Measurements from ENCODE around the gene CDKAL1. TPM values are rescaled to one million over a fixed set of nuclear protein-coding genes. Genes with fewer than 3 reads are reported as not detected.
A peak's percentile ranks its signal among the peaks of the same experiment; 100 is the strongest.

The CDKAL1 gene
- total RNA-seq, 2 experiments from 2014 or later = 23.5 to 26.9 TPM

GRCh38 chr6:21258665-21259064 is 724.4 kb downstream of the CDKAL1 start:
- POLR2A ChIA-PET = no interaction called here
- CTCF ChIA-PET = no interaction called here
- no peak overlapping the region for H3K4me3 Mint-ChIP-seq

GRCh38 chr6:21259660-21260059 is 725.4 kb downstream of the CDKAL1 start:
- DNase-seq = no peak
- ChIA-PET POLR2A (no interaction called here), CTCF (no interaction called here)
- Mint-ChIP-seq H3K4me3 (no peak overlapping the region), H3K27me3 (peaks cover 5% of the 10 kb centered on the region), H3K27ac (peak overlapping the region; percentile 27), H3K9me3 (peaks cover 6% of the 10 kb centered on the region), H3K4me1 (peaks cover 8% of the 10 kb centered on the region), H3K36me3 (ENCODE audit: low read depth) (no peaks in the 10 kb centered on the region)

More at GRCh38 chr6:21258665-21259064, 724.4 kb downstream of the CDKAL1 start:
- H3K36me3 Mint-ChIP-seq (ENCODE audit: low read depth) = no peaks in the 10 kb centered on the region
- peaks cover 5% of the 10 kb centered on the region for H3K4me1 Mint-ChIP-seq
- H3K27ac Mint-ChIP-seq = no peak overlapping the region
- peaks cover 6% of the 10 kb centered on the region for H3K9me3 Mint-ChIP-seq
- H3K27me3 Mint-ChIP-seq = peaks cover 9% of the 10 kb centered on the region
- DNase-seq = no peak

GRCh38 chr6:21262504-21262903 is 728.2 kb downstream of the CDKAL1 start:
- no peaks in the 10 kb centered on the region for H3K36me3 Mint-ChIP-seq (ENCODE audit: low read depth)
- H3K27ac Mint-ChIP-seq = no peak overlapping the region
- DNase-seq = no peak
- peaks cover 6% of the 10 kb centered on the region for H3K9me3 Mint-ChIP-seq
- ChIA-PET POLR2A (no interaction called here), CTCF (no interaction called here)
- peaks cover 2% of the 10 kb centered on the region for H3K27me3 Mint-ChIP-seq
- no peak overlapping the region for H3K4me3 Mint-ChIP-seq
- peaks cover 13% of the 10 kb centered on the region for H3K4me1 Mint-ChIP-seq

- peaks cover 6% of the 10 kb centered on the region for H3K9me3 Mint-ChIP-seq
- no peak overlapping the region for H3K4me3 Mint-ChIP-seq
- peaks cover 13% of the 10 kb centered on the region for H3K4me1 Mint-ChIP-seq
- H3K27ac Mint-ChIP-seq = no peak overlapping the region
- no peaks in the 10 kb centered on the region for H3K27me3 Mint-ChIP-seq
- ChIA-PET POLR2A (no interaction called here), CTCF (interaction anchor here (1.0 kb wide), 1 partner anchor 701 kb away, joined by 4 read pairs; no protein-coding TSS in a partner anchor)
- no peak for DNase-seq
- H3K36me3 Mint-ChIP-seq (ENCODE audit: low read depth) = no peaks in the 10 kb centered on the region
These were observed 729.5 kb downstream of the CDKAL1 start for GRCh38 chr6:21263531-21264287.

- ChIA-PET CTCF (interaction anchor here (0.6 to 1.0 kb wide), 2 partner anchors 479 to 702 kb away, joined by 3 to 4 read pairs; no protein-coding TSS in a partner anchor), POLR2A (no interaction called here)
- no peak overlapping the region for H3K4me3 Mint-ChIP-seq
- H3K4me1 Mint-ChIP-seq = peaks cover 13% of the 10 kb centered on the region
- H3K27me3 Mint-ChIP-seq = no peaks in the 10 kb centered on the region
- H3K36me3 Mint-ChIP-seq (ENCODE audit: low read depth) = no peaks in the 10 kb centered on the region
- H3K27ac Mint-ChIP-seq = no peak overlapping the region
- peaks cover 8% of the 10 kb centered on the region for H3K9me3 Mint-ChIP-seq
- no peak for DNase-seq
These were observed 730.2 kb downstream of the CDKAL1 start for GRCh38 chr6:21264288-21265033.

GRCh38 chr6:21265034-21265729 is 730.9 kb downstream of the CDKAL1 start:
- Mint-ChIP-seq H3K4me1 (peaks cover 13% of the 10 kb centered on the region), H3K27ac (no peak overlapping the region), H3K27me3 (no peaks in the 10 kb centered on the region), H3K4me3 (no peak overlapping the region), H3K9me3 (peaks cover 8% of the 10 kb centered on the region), H3K36me3 (ENCODE audit: low read depth) (no peaks in the 10 kb centered on the region)
- POLR2A ChIA-PET = no interaction called here
- no peak for DNase-seq
- CTCF ChIA-PET = interaction anchor here (0.6 kb wide), 1 partner anchor 478 kb away, joined by 3 read pairs; no protein-coding TSS in a partner anchor

- no peaks in the 10 kb centered on the region for H3K36me3 Mint-ChIP-seq (ENCODE audit: low read depth)
- no peak for DNase-seq
- no peaks in the 10 kb centered on the region for H3K27me3 Mint-ChIP-seq
- ChIA-PET POLR2A (no interaction called here), CTCF (no interaction called here)
- H3K9me3 Mint-ChIP-seq = peaks cover 8% of the 10 kb centered on the region
- H3K4me3 Mint-ChIP-seq = no peak overlapping the region
- peaks cover 13% of the 10 kb centered on the region for H3K4me1 Mint-ChIP-seq
- H3K27ac Mint-ChIP-seq = no peak overlapping the region
These were observed 731.4 kb downstream of the CDKAL1 start for GRCh38 chr6:21265730-21266044.

- Mint-ChIP-seq H3K4me1 (no peaks in the 10 kb centered on the region), H3K27ac (no peak overlapping the region), H3K4me3 (no peak overlapping the region), H3K36me3 (ENCODE audit: low read depth) (no peaks in the 10 kb centered on the region), H3K9me3 (peaks cover 2% of the 10 kb centered on the region), H3K27me3 (no peaks in the 10 kb centered on the region)
- CTCF ChIA-PET = interaction anchor here (0.6 kb wide), 1 partner anchor 466 kb away, joined by 4 read pairs; no protein-coding TSS in a partner anchor
- no peak for DNase-seq
- POLR2A ChIA-PET = no interaction called here
These were observed 736.5 kb downstream of the CDKAL1 start for GRCh38 chr6:21270636-21271201.

GRCh38 chr6:21271428-21272155 is 737.3 kb downstream of the CDKAL1 start:
- Mint-ChIP-seq H3K4me3 (no peak overlapping the region), H3K27me3 (no peaks in the 10 kb centered on the region), H3K36me3 (ENCODE audit: low read depth) (no peaks in the 10 kb centered on the region), H3K27ac (no peak overlapping the region), H3K4me1 (no peaks in the 10 kb centered on the region), H3K9me3 (peaks cover 2% of the 10 kb centered on the region)
- CTCF ChIA-PET = no interaction called here
- POLR2A ChIA-PET = no interaction called here
- no peak for DNase-seq

GRCh38 chr6:21273451-21273850 is 739.2 kb downstream of the CDKAL1 start:
- Mint-ChIP-seq H3K27me3 (no peaks in the 10 kb centered on the region), H3K27ac (no peak overlapping the region), H3K9me3 (peaks cover 2% of the 10 kb centered on the region), H3K36me3 (ENCODE audit: low read depth) (no peaks in the 10 kb centered on the region), H3K4me3 (no peak overlapping the region), H3K4me1 (no peaks in the 10 kb centered on the region)
- no peak for DNase-seq
- ChIA-PET POLR2A (no interaction called here), CTCF (interaction anchor here (1.0 kb wide), 1 partner anchor 18 kb away, joined by 3 read pairs; no protein-coding TSS in a partner anchor)

- Mint-ChIP-seq H3K36me3 (ENCODE audit: low read depth) (no peaks in the 10 kb centered on the region), H3K27ac (no peak overlapping the region), H3K4me1 (no peaks in the 10 kb centered on the region), H3K27me3 (no peaks in the 10 kb centered on the region), H3K9me3 (no peaks in the 10 kb centered on the region), H3K4me3 (no peak overlapping the region)
- CTCF ChIA-PET = interaction anchor here (0.6 kb wide), 1 partner anchor 99 kb away, joined by 7 read pairs; no protein-coding TSS in a partner anchor
- DNase-seq = no peak
- POLR2A ChIA-PET = no interaction called here
These were observed 740.6 kb downstream of the CDKAL1 start for GRCh38 chr6:21274851-21275250.

- no peaks in the 10 kb centered on the region for H3K36me3 Mint-ChIP-seq (ENCODE audit: low read depth)
- ChIA-PET POLR2A (no interaction called here), CTCF (no interaction called here)
- H3K27me3 Mint-ChIP-seq = no peaks in the 10 kb centered on the region
- no peak for DNase-seq
- H3K27ac Mint-ChIP-seq = no peak overlapping the region
- no peaks in the 10 kb centered on the region for H3K4me1 Mint-ChIP-seq
- no peaks in the 10 kb centered on the region for H3K9me3 Mint-ChIP-seq
- H3K4me3 Mint-ChIP-seq = no peak overlapping the region
These were observed 743.5 kb downstream of the CDKAL1 start for GRCh38 chr6:21277601-21278374.
